ENCODE measurements around the gene JAZF1. TPM values are rescaled to one million over a fixed set of nuclear protein-coding genes. Genes with fewer than 3 reads are reported as not detected.

JAZF1 gene
- total and polyA plus RNA-seq, 8 donors = 0.58 to 16.7 (median 7.2) TPM

DNA sequence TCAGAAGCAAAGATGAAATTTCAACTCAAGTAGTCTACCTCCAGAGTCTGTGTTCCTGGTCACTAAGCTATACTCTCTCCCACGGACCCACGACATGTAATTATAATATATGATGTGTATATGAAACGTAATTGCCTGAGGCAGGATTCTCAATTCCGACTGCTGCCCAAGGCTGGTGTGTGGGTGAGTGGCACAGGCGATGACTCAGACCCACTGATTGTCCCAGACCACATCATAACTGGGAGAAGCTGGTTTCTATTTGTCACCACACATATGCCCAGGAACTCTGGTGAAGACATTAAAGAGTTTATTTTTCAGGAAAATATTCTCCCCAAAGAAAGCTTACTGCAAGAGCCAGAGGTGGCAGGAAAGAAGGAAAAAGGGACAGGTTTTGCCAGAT lies 219.3 kb downstream of the JAZF1 start:
- peaks cover 0 to 23% (median 6%) of the 10 kb centered on the region in 4 donors for H3K4me1 ChIP-seq
- no peaks in the 10 kb centered on the region for H3K27me3 ChIP-seq
- no peaks in the 10 kb centered on the region for H3K36me3 ChIP-seq
- no peak for TF ChIP-seq POLR2AphosphoS5 (IDR thresholded peaks at IDR 0.05)
- TF ChIP-seq POLR2A (IDR thresholded peaks at IDR 0.05) = no peak
- TF ChIP-seq, protein P1, sequence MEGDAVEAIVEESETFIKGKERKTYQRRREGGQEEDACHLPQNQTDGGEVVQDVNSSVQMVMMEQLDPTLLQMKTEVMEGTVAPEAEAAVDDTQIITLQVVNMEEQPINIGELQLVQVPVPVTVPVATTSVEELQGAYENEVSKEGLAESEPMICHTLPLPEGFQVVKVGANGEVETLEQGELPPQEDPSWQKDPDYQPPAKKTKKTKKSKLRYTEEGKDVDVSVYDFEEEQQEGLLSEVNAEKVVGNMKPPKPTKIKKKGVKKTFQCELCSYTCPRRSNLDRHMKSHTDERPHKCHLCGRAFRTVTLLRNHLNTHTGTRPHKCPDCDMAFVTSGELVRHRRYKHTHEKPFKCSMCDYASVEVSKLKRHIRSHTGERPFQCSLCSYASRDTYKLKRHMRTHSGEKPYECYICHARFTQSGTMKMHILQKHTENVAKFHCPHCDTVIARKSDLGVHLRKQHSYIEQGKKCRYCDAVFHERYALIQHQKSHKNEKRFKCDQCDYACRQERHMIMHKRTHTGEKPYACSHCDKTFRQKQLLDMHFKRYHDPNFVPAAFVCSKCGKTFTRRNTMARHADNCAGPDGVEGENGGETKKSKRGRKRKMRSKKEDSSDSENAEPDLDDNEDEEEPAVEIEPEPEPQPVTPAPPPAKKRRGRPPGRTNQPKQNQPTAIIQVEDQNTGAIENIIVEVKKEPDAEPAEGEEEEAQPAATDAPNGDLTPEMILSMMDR (IDR thresholded peaks at IDR 0.05) = no peak
- TF ChIP-seq EP300 (IDR thresholded peaks at IDR 0.05) = no peak
- intact Hi-C loops (cut with DNase I; ENCODE audit: low total_unique reads) = no loop called here
- no peak for DNase-seq
- H3K27ac ChIP-seq = no peak overlapping the region
- H3K4me3 ChIP-seq = no peak overlapping the region
- WGBS, 5 donors = 82 to 94% (median 90%) methylated on average over 5 of the region's 5 CpGs
- H3K9me3 ChIP-seq = no peaks in the 10 kb centered on the region

DNA sequence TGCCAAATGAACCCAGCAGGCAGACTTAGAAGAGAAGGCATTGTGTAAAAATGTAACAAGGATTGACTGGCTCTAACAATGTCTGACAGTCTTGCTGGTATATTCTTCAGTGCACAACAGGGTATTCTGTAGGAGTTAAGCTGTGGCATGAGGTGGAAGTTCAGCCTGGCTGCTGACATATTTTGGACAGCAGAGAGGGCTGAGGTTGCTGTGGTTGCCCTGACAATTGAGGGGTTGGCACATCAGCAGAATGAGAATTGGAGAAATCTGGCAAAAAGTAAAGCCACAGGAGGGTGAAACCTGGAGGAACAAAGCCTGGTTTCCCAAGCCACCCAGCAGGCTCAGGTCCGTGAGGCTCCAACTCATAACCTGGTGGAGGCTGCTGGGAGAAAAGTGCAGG lies 220.2 kb downstream of the JAZF1 start:
- intact Hi-C loops (cut with DNase I; ENCODE audit: low total_unique reads) = no loop called here
- DNase-seq = no peak

DNA sequence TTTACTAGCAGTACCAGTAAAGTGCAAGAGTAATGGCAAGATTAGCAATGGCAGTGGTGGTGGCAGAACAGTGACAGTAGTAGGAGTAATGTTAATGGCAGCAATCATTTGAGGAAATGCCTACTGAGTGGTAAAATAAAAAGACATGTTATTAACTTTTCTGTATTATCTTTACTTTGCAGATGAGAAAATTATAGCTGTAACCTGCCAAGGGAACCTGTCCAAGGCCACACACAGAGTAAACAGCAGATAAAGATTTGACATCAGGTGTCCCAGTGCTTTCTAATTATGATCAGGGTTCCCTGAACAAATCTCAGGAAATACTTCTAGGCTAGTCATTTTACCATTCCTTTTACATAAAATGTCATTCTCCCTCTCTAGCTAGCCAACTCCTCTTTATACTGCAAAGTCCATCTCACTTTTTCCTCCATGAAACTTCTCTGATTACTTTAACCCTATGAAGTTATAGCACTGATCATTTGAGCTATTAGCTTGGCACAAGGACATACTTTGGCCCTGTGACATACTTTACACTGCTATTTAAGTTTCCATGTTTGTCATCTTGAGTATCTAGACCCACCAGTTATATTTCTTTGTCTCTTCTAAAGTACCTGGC lies 221.6 kb downstream of the JAZF1 start:
- Histone ChIP-seq H3K4me1 (peaks cover 0 to 17% (median 2%) of the 10 kb centered on the region in 4 donors), H3K36me3 (no peaks in the 10 kb centered on the region), H3K9me3 (no peaks in the 10 kb centered on the region), H3K27me3 (no peaks in the 10 kb centered on the region), H3K27ac (no peak overlapping the region), H3K4me3 (no peak overlapping the region)
- intact Hi-C loops (cut with DNase I; ENCODE audit: low total_unique reads) = no loop called here
- DNase-seq = no peak
- TF ChIP-seq, protein P1 (IDR thresholded peaks at IDR 0.05) = no peak
- TF ChIP-seq POLR2AphosphoS5 (IDR thresholded peaks at IDR 0.05) = no peak

More for the DNA sequence above, 220.2 kb downstream of the JAZF1 start:
- Histone ChIP-seq H3K4me3 (no peak overlapping the region), H3K4me1 (peaks cover 0 to 17% (median 2%) of the 10 kb centered on the region in 4 donors), H3K9me3 (no peaks in the 10 kb centered on the region), H3K27ac (no peak overlapping the region), H3K36me3 (no peaks in the 10 kb centered on the region), H3K27me3 (no peaks in the 10 kb centered on the region)
- 88 to 100% (median 93%) methylated on average over 1 of the region's 1 CpG for WGBS, 5 donors
- TF ChIP-seq POLR2A (IDR thresholded peaks at IDR 0.05) = no peak
- no peak for TF ChIP-seq POLR2AphosphoS5 (IDR thresholded peaks at IDR 0.05)

DNA sequence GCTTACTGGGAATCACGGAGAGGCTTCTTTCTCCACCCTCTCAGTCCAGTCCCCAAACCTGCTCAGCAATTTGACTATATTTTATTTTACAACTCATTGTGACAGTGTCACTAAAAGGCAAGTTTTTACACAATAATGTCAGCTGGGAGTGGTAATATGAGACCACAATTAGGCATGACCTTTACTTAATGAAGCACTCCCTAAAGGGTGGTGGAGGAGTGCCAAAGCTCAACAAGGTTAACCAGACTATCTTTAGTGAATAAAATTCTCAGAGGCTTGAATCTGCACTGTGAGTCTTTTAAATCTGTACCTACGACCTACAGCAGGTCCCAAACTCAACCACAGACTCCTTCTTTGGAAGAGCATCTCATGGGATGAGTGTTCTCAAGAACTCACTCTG lies 225.0 kb downstream of the JAZF1 start:
- H3K4me1 ChIP-seq = peaks cover 0 to 25% (median 6%) of the 10 kb centered on the region in 4 donors
- H3K4me3 ChIP-seq = no peak overlapping the region
- no peak for DNase-seq
- no peaks in the 10 kb centered on the region for H3K9me3 ChIP-seq
- no peaks in the 10 kb centered on the region for H3K27me3 ChIP-seq
- no peak for TF ChIP-seq EP300 (IDR thresholded peaks at IDR 0.05)
- no peak for TF ChIP-seq POLR2AphosphoS5 (IDR thresholded peaks at IDR 0.05)
- TF ChIP-seq, protein P1 (IDR thresholded peaks at IDR 0.05) = no peak
- no peak for TF ChIP-seq POLR2A (IDR thresholded peaks at IDR 0.05)
- intact Hi-C loops (cut with DNase I; ENCODE audit: low total_unique reads) = no loop called here
- H3K36me3 ChIP-seq = no peaks in the 10 kb centered on the region
- no peak overlapping the region for H3K27ac ChIP-seq
- 87 to 97% (median 92%) methylated on average over 2 of the region's 2 CpGs for whole genome bisulfite sequencing, 5 donors

DNA sequence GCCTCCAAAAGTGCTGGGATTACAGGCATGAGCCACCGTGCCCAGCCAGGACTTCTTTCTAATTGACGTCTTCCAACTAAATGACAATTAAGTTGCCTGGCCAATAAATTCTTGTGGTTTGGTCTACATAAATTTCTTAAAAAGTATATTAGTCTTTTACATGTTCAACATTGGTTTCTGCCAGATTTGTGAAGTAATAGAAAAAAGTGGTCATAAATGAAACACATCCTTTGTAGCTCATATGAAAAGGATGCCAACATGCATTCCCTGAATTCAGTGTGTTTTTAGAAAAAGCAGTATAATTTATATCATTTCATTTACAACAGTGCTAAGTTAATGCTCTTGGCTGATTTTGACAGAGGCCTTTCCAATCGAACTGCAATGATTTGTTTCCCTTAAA lies 225.6 kb downstream of the JAZF1 start:
- intact Hi-C loops (cut with DNase I; ENCODE audit: low total_unique reads) = no loop called here
- 75 to 97% (median 93%) methylated on average over 3 of the region's 3 CpGs for WGBS, 5 donors

More for the DNA sequence above, 225.6 kb downstream of the JAZF1 start:
- Histone ChIP-seq H3K36me3 (no peaks in the 10 kb centered on the region), H3K27me3 (no peaks in the 10 kb centered on the region), H3K9me3 (no peaks in the 10 kb centered on the region), H3K4me1 (peaks cover 0 to 25% (median 6%) of the 10 kb centered on the region in 4 donors), H3K4me3 (no peak overlapping the region), H3K27ac (no peak overlapping the region)
- TF ChIP-seq EP300 (IDR thresholded peaks at IDR 0.05) (no peak), POLR2A (IDR thresholded peaks at IDR 0.05) (no peak), POLR2AphosphoS5 (IDR thresholded peaks at IDR 0.05) (no peak)
- TF ChIP-seq, protein P1 (IDR thresholded peaks at IDR 0.05) = no peak
- no peak for DNase-seq
